Activated CD8-positive, alpha-beta memory T cell treated with anti-CD3 and anti-CD28 coated beads, Interleukin-2, amount 50 U/mL, for 4 hours (primary cell): ENCODE measurements around the gene ULBP2.
"Not testable (repeated sequence)": the region's sequence is repeated elsewhere in the genome, so short reads cannot be mapped to it uniquely, and the experiment has no call there.

Experiments used
- DNase-seq: peaks from one replicate; pipeline ENCODE4 v3.0.0-alpha.2; 2020

Gene ULBP2

DNA sequence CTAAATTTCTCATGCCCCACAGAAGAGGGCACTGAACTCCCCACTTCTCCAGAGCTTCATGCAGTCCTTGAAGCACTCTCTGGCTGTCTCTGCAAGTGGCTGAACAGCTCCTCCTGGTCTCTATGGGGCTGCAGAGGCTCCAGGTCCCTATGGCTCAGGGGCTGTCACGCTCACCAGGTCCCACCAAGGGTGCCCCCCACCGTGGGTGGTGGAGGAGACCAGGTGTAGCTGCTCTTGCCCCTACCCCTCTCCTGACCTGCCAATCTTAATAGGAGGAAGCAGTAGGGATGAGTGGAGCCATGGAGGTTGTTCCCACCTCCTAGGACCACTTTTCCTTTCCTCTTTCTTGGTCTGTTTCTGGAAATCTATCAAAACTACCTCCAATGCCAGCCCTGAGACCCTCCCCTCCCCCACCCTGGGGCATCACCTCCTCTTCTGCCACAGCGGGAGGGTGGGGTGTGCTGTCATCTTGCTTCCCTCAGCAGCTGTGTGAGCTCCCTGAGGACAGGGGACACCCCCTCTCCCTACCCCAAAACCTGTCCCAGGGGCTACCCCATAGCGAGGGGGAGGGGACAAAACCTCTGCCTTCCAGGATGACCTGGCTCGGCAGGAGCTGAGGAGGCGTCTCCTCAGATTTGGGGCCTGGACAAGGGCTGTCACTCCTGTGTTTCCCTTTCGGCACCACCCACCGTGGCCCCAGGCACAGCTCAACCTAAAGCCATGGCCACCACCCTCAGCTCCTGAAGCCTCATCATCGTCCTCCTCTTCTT, 31.9 kb upstream of the ULBP2 start:
- DNase-seq = no peak

DNA sequence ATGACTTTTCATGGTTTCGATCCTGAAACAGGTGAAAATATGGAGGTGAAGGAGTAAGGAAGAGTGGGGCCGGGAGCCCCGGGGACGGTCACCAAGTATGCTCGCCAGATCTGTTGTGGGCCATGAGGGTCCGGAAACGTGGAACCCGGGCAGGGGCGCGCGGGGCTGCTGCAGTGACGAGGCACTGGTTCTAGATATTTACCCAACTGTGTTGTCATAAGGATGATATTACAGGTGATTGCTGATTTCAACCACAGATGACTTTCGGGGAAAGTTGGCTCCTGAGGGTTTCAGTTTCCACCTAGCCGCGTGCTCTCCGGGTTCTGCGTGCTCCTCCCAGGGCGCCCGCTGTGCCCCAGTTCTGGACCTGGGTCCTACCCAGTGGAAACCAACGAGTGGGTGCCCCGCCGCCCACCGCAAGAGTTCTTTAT, 31.1 kb upstream of the ULBP2 start:
- no peak for DNase-seq

DNA sequence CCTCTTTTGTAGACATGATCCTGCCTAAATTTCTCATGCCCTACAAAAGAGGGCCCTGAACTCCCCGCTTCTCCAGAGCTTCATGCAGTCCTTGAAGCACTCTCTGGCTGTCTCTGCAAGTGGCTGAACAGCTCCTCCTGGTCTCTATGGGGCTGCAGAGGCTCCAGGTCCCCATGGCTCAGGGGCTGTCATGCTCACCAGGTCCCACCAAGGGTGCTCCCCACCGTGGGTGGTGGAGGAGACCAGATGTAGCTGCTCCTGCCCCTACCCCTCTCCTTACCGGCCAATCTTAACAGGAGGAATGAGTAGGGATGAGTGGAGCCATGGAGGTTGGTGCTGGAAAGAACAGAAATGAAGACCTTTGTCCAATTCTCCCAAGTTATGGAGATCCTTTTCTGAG, 29.1 kb upstream of the ULBP2 start:
- DNase-seq = not testable (repeated sequence)

DNA sequence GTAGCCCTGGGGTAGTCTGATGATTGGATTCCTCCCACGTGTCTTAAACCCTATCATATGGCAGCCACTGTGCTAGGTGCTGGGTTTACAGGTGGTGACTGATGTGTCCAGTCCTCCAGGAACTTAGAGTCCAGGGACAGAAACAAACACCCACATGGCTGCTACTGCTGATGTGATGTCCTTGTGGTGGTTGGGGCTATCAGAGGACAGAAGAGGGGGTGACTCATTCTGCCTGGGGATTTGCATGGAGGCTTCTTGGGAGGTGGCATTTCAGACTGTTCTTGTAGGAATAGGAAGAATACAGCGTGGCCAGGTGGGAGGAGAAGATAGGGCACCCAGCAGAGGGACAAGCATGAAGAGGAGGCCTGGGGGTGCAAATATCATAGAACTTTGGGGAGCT, 28.7 kb upstream of the ULBP2 start:
- DNase-seq = no peak

DNA sequence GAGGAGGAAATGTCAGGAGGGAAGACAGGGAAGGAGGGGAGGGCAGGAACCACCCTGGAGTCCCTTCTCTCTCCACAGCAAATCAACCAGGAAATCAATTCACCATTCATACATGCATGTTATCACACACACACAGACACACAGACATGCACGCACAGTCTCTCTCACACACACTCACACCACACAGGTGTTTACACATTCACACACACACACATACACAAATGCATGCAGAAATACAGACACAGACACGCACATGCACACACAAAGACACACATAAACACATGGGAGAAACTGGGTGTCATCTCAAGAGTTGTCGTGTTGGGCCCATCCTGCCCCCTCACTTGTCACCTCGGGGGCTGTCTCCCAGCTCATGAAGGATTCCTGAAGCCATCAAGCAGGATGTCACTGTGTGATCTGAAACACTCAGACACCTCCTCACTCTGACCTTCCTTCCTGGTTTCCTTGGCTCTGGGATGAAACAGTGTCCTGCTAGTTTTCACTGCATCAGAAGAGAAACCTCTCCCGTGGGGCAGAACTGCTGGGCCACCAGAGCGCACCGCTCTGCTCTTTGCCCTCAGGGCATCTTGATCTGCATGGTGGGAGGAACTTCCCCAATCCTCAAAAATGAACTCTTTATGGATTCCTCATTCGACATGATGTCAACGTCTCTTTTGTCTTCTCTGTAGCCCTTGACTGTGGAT, 28.1 kb upstream of the ULBP2 start:
- no peak for DNase-seq

DNA sequence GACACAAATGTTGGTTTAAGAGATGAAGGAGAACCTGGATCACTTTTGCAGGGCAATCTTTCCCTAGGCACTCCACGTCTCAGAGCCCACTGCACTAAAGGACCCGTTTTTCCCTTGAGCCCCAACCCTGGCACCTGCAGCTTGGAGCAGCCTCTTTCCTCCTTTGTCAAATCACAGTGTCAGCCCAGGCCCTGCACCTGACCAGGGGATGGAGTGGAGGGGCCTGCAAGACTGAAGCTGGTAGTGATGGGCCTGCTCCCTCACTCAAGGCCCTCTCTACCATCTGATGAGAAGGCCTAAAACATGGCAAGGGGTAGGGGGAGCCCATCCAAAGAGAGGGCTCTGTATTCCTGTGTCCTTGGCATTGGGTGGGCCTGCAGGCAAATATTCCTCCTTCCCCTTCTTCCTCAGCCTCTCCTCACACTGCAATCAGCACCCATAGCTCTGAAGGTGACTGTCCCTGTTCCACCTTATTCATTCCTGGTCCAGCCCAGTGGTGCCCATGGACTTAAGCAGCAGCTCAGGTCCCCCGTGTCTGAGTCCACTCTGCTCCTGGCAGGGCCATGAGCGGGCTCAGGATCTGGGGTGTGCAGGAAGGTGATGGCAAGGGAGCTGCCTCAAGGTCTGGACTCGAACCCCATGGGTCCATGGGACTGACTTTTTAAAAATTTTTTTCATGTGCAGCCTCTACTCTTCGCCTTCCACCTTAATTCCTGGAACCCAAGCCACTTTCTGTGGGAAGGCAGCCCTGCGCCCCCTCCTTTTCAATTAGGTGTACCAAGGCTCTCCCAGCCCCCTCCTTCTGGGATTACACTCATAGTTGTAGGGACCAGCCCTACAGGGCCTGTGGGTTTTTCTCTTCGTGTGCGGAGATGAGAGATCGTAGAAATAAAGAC, 25.6 kb upstream of the ULBP2 start:
- DNase-seq = no peak

DNA sequence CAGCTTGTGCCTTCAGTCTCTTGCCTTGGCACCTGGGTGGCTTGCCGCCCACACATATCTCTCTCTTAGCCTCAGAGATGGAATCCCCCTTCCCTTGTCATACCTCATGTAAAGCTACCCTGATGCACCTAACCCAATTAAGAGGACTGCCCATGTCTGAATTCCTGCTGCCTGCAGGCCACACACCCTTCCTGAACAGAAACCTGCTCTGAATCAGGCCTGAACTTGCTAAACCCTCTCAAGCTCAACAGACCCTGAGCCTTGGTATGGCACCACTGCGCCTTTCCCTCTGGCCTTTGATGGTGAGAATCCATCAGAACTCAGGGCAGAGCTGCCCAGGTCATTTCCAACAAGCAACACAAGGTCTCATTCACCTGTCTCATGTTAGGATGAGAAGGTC, 24.1 kb upstream of the ULBP2 start:
- DNase-seq = no peak

DNA sequence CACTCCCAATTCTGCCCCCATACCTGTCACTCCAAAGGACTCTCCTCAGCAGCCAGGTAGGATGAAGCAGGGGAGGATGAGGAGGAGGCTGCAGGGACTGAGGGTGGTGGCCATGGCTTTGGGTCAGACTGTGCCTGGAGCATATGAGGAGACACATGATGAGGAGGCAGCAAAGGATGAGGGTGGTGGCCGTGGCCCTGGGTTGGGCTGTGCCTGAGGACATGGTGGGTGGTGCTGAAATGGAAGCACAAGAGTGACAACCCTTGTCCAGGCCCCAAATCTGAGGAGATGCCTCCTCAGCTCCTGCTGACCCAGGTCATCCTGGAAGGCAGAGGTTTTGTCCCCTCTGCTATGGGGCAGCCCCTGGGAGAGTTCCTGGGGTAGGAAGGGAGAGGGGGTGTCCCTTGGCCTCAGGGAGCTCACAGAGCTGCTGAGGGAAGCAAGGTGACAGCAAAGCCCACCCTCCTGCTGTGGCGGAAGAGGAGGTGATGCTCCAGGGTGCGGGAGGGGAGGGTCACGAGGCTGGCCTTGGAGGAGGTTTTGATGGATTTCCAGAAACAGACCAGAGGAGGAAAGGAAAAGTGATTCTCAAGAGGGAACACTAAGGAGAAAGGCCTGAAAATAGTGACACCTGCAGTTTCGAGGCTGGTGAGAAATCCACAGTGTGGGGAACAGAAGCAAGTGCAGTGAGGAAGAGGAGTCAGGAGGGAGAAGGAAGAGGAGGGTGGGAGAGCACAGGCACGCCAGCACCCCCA, 23.5 kb upstream of the ULBP2 start:
- DNase-seq = no peak

DNA sequence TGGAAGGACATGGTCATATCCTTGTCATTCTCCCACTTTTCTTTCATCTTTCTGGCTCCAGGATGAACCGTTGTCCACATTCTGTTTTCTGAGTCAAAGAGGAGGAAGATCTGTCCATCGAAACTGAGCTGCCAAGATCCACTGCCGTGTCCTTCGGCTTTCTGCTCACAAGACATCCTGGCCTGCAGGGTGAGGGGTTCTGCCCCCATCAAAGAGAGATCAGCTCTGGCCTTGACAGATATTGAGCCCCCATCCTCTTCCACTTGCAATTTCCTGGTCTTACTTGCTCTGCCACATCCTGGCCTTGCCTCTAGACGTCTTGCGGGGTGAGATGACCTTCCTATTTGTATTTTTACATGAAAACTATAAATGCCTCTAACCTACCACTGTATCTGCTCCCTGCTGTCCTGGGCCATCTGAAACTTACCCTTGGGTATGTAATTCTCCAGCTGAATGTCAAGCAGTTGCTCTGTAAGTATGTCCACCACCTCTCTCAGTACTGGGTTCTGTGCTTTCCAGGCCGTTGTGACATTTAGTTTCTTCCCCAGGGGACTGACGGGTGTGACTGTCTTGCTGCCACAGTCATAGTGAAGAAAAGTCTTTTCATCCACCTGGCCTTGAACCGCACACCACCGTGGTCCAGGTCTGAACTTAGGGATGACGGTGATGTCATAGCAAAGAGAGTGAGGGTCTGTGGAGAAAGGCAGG, 22.5 kb upstream of the ULBP2 start:
- not testable (repeated sequence) for DNase-seq

DNA sequence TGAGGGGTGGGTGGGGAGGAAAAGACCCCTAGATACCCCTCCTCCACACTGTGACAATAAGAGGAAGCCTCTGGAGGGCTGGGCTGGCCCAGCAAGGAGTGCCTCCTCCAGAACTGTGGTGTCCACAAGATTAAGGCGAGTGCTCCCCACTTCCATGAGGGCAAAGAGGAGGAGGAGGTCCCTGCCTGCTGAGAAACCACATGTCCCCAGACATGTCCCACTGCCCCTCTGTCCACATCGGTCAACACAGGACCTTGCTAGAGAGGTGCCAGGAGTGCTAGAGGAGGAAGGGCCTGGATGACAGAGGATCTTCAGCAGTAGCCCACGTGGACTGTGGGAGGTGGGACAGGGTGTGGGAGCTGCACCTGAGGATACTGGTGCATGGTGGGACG, 22.0 kb upstream of the ULBP2 start:
- DNase-seq = no peak

DNA sequence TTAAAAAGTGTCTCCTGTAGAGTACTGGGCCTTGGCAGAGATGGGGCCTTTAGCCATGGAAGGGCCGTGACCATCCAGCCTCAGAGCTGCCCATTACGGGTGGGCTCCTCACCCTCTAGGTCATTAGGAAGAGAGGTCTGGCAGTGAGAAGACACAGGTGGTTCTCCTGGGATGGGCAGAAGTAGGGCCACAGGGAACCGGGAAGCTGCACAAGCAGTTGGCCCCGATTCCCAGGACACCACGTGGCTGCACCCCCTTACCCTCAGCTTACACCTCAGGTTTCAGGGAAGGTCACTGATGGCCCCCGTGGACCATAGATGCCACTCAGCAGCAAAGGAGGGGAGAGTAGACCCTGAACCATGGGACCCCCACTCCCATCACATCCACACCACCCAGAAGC, 20.5 kb upstream of the ULBP2 start:
- no peak for DNase-seq

DNA sequence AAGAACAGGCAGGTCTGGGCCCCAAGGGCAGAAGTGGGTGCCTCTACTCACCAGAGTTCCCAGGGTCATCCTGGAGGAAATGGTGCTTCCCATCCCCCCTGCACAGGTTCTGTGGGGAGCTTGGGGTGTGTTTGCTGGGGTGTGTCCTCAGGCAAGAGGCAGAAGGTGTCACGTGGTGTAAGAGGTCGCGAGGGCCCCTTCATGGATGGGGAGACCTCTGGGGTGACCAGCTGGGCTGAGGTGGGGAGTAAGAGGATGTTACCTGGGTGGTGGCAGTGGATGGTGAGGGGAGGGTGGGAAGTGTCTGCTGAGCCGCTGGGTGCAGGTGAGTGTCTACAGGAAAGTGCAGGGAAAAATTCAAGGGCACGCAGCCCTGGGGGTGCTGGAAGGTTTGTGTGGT, 19.7 kb upstream of the ULBP2 start:
- not testable (repeated sequence) for DNase-seq

DNA sequence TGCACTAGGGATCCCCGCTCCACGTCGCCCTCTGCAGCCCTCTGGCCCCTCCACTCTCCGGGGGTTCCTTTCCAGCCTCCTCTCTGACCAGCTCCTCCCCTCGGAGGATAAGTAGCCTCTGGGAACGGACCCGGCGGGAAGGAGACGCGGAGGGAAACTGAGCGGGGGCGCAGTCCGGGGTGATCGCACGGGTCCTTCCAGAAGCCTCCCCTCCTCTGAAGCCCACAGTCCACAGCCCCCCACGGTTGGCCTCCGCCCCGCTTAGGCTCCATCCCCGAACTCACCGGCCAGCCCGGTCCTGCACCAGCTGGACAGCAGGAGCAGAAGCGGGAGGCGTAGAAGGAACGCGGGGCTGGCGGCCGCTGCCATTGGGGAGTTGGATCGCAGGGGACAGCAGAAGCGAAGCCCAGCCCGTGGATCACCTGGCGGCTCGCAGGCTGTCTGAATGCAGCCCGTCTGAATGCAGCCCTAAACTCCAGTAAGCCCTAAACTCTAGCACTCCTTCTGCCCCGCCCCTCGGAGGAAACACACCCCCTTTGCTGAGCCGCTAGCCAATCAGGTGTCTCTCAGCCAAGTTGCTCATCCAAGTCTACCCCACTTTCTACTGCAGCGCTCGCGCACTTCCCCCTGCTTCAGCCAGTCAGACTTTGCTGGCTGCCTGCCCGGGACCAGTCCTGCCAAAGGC, 19.0 kb upstream of the ULBP2 start, which contains the start of gene RAET1G:
RAET1G (minus strand) TSS at position 480 of the 685 bp plus-strand sequence; CDS start at position 369, 111 bp downstream.
- DNase-seq = peak; percentile 82

DNA sequence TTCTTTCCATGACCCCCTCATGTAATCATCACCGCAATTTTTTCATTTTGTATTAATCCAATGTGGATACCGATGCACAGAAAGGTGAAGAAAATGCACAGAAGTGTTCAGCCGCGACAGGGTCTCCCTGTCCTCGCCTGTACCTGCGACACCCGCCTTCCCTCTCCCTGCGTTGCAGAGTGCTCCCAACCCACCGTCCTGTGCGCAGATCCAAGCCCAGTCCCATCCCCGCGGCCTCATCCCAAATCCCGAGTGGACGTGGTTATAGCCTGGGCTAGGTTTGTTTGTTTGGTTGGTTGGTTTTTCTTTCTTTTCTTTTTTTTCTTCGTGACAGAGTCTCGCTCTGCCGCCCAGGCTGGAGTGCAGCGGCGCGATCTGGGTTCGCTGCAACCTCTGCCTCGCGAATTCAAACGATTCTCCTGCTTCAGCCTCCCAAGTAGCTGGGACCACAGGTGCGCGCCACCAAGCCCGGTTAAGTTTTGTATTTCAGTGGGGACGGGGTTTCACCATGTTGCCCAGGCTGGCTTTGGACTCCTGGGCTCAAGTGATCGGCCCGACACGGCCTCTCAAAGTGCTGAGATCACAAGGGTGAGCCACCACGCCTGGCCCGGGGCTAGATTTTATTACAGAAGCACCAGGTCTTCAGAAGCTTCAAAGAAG, 18.4 kb upstream of the ULBP2 start:
- no peak for DNase-seq

DNA sequence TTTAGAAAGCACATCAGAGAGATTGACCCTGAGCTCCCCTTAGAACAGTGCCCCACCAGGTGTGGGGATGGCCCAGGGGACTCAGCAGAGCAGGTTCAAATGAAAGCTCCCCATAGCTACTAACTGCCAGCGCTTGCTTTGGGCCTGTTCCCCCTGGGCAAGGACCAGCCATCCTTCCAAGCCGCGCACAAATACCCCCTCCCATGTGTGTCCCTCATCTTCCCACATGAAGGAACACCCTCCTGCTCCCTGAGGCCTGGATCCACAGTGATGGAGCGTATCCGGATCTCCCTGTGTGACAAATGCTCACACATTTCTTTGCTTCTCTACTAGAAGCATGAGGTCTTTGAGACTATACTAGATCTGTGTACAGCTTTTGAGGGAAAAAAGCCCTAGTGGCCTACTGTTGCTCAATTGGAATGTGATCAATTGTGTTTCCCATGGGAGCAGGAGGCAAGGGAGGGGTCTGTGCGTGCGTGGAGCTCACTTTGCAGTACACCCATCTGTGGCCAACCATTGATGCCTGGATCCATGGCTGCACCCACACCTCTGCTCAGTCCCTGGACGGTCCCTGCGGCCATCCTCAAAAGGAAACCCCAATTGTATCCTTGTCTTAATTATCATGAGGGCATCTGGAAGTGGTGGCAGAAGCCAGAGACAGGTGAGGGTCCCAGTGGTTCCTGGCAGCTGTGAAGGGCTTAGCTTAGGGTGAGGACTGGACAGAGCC, 17.4 kb upstream of the ULBP2 start:
- DNase-seq = no peak

DNA sequence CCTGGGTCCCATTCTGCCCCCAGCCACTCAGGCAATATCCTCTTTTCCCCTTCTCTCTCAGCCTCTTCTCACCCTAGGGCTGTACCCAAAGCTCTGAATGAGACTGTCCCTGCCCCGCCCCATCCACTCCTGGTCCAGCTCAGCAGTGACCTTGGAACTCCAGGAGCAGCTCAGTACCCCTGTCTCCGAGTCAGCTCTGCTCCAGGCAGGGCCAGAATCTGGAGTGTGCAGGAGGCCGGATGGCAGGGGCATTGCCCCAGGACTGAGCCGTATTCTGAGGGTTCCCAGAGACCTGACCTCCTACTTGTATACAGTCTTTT, 16.9 kb upstream of the ULBP2 start:
- DNase-seq = no peak

DNA sequence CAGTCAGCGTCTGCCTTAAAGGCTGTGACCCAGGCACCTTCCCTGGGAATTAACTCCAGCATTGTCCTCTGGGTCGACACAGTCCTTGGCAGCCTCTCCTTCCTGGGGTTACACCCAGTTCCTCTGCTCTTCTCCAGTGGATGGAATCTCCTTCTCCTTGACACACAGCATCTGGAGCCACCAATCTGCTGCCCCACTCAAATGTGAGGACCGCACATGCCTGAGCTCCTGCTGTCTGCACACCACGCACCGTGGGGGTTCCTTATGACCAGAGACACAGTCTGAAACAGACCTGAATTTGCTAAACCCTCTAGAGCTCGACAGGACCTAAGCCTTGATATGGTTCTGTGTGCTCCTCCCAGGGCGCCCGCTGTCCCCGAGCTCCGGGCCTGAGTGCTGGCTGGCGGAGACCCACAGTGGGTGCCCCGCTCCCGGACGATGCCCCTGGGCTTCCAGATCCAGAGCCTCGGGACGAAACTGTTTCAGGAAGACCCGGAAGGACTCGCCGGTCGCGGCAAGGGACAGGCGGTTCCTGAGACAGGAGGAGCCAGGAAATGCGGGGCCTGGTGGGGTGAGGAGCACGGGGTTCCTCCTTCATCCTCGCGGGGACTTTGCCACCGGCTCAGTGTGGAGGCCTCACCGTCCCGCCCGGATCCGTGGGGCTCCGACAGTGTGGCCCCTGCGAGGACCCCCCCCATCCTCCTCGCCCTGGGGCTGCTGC, 16.4 kb upstream of the ULBP2 start:
- DNase-seq = no peak

DNA sequence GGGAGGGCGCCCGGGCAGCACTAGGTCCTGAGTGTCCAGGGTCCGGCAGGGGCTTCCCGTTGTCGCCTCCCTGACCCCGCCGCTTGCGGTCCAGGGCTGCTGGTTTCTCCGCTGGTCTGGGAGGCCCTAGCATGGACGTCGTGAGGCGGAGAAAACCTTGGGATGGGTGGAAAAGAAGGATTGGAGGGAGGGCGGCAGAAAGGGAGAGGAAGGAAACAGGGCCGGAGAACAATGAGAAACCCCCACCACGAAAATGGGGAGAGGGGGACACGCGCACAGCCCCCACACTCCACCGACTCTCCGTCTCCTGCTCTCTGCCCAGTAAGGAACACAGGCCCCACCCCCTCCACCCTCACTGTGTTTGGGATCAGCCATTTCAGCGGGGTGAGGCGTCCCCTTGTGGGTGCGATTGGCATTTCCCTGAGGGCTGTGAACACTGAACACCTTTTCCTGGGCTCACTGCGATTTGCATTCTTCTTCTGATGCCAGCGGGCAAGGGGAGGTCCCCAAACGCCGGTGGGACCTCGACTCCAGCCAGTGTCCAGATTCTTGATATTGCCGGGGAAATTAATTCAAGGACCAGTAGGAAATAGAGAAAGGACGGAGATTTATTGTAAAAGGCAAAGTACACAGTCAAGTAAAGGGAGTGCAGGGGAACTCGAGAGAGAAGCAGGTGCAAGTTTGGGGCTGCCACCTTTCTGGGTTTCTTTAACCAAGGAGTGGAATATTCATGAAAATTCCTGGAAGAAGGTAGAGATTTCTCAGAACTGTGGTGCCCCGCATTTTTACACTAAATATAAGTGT, 15.6 kb upstream of the ULBP2 start:
- peak; percentile 70 for DNase-seq

DNA sequence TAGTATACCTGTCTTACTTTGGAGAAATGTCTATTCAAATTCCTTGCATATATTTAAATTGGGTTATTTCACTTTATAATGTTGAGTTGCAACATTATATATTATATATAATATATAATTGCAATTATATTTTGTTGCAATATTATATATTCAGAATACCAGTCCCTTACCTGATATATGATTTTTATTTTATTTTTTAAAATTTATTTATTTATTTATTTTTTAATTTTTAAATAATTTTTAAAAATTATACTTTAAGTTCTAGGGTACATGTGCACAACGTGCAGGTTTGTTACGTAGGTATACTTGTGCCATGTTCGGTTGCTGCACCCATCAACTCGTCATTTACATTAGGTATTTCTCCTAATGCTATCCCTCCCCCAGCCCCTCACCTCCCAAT, 14.8 kb upstream of the ULBP2 start:
- DNase-seq = not testable (repeated sequence)
